ENCODE results near the gene ANKK1.

Gene ANKK1

GRCh38 chr11:113363996-113364641, 23.5 kb upstream of the ANKK1 start:
- no peak for TF ChIP-seq CTCF (IDR thresholded peaks at IDR 0.05; ENCODE audit: extremely low read depth, insufficient read depth, missing control alignments)
- peak; percentile 45 for DNase-seq (ENCODE audit: low spot score)
- in situ Hi-C loops (cut with MboI; ENCODE audit: low pct_unique_long_range_greater_than_20kb, low sequenced_read_pairs, unreplicated experiment) = no loop called here

DNA sequence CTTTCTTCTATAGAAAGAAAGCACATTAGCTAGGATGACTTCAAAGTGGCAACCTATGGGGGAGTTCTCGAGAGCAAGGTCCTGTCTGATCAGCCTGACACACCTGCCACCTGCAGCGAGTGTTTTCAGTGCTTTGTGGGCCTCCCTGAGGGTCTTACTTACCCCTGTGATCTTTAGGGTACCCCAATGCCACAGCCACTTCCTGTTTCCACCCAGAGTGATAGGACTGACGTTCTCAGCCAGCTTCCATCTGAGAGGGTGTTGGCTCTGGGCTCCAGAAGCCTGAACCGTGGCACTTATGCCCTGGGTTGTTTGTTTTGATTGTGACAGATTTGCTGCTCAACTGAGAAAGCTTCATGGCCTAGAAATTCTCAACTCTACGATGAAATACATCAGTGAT, 21.7 kb upstream of the ANKK1 start:
- no peak for TF ChIP-seq CTCF (IDR thresholded peaks at IDR 0.05; ENCODE audit: extremely low read depth, insufficient read depth, missing control alignments)
- DNase-seq (ENCODE audit: low spot score) = no peak
- in situ Hi-C loops (cut with MboI; ENCODE audit: low pct_unique_long_range_greater_than_20kb, low sequenced_read_pairs, unreplicated experiment) = no loop called here

GRCh38 chr11:113369411-113369810, 18.2 kb upstream of the ANKK1 start:
- no peak for DNase-seq (ENCODE audit: low spot score)
- no peak for TF ChIP-seq CTCF (IDR thresholded peaks at IDR 0.05; ENCODE audit: extremely low read depth, insufficient read depth, missing control alignments)
- in situ Hi-C loops (cut with MboI; ENCODE audit: low pct_unique_long_range_greater_than_20kb, low sequenced_read_pairs, unreplicated experiment) = no loop called here

DNA sequence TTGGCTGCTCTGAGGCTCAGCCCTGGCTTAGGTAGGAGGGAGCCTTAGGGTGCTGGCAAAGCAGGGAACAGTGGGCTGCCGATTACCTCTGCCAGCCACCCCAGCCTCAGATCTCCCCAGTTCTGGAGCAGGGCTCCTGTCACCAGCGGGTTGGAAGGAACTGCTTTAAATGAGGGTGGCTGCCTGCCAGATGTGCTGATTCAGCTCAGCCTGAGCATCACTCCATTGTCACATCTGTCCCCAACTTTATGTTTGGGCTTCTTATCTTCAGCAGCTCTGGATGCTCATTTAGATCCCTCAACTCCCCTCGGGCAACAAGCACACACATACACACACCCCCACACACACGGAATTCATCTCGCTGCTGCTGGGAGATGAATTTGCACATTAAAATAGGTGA, 16.9 kb upstream of the ANKK1 start:
- TF ChIP-seq CTCF (IDR thresholded peaks at IDR 0.05; ENCODE audit: extremely low read depth, insufficient read depth, missing control alignments) = no peak
- no peak for DNase-seq (ENCODE audit: low spot score)
- in situ Hi-C loops (cut with MboI; ENCODE audit: low pct_unique_long_range_greater_than_20kb, low sequenced_read_pairs, unreplicated experiment) = no loop called here

DNA sequence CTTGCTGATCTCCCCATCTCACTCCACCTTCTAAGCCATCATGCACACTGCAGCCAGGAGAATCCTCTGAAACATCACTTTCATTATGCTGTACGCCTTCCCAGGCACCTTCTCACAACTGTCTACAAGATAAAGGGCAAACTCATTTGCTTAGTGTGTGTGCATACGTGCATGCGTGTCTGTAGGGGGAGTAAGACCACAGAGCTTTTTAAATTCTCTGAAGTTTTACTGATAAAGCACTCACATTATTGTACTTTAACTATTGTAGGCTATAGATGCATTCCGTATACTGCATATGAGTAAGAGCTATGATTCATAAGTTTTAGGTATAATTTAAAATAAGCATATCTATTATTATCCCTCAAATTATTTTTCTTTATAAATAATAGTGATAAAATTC, 15.3 kb upstream of the ANKK1 start:
- no peak for TF ChIP-seq CTCF (IDR thresholded peaks at IDR 0.05; ENCODE audit: extremely low read depth, insufficient read depth, missing control alignments)
- no peak for DNase-seq (ENCODE audit: low spot score)
- in situ Hi-C loops (cut with MboI; ENCODE audit: low pct_unique_long_range_greater_than_20kb, low sequenced_read_pairs, unreplicated experiment) = no loop called here

- DNase-seq (ENCODE audit: low spot score) = no peak
- in situ Hi-C loops (cut with MboI; ENCODE audit: low pct_unique_long_range_greater_than_20kb, low sequenced_read_pairs, unreplicated experiment) = no loop called here
- no peak for TF ChIP-seq CTCF (IDR thresholded peaks at IDR 0.05; ENCODE audit: extremely low read depth, insufficient read depth, missing control alignments)
Measured at GRCh38 chr11:113373306-113373705, 14.3 kb upstream of the ANKK1 start.
